Gastrocnemius medialis (tissue), 4 donors: Measurements from ENCODE around the gene CORO2B.

Experiments
- CTCF ChIP-seq, 5 experiments: fragments of 450-650 bp in 3 of 5; fragments of 200-600 bp in 2 of 5; sonication (generic) in 2 of 5; IDR thresholded peaks in 4 of 5; conservative IDR thresholded peaks in 1 of 5; 1 replicate in 4 of 5; 2 replicates in 1 of 5; pipeline ENCODE4 v1.5.1; 2016 to 2019; ENCODE audit warnings: antibody characterized with exemption in 5 of 5, mild to moderate bottlenecking in 3 of 5, moderate library complexity in 3 of 5
- POLR2A ChIP-seq, 2 donors: fragments of 450-650 bp; IDR thresholded peaks; one replicate each; pipeline ENCODE4 v1.6.1; 2017; ENCODE audit warnings: antibody characterized with exemption in 2 of 2, mild to moderate bottlenecking in 2 of 2, moderate library complexity in 2 of 2

- TF ChIP-seq CTCF (IDR thresholded peaks at IDR 0.05 in 4 of 5, conservative IDR thresholded peaks at IDR 0.05 in 1 of 5) = no peak
- no peak for TF ChIP-seq POLR2A (IDR thresholded peaks at IDR 0.05)
Observed at GRCh38 chr15:68763063-68763462, 184.3 kb downstream of the CORO2B start.
